HG03025 (cell line): Measurements from ENCODE around the gene RNF167.

Source experiments
- ATAC-seq: cut with Tn5 transposase; IDR thresholded peaks from one replicate; pipeline ENCODE4 v1.9.1; 2021; ENCODE audit warnings: mild to moderate bottlenecking, moderate library complexity; ENCODE audit not compliant: unreplicated experiment, low FRiP score

RNF167 gene

GRCh38 chr17:4950075-4950745, 10.1 kb downstream of the RNF167 start:
- peak; percentile 10 for ATAC-seq

GRCh38 chr17:4950746-4951204, 10.7 kb downstream of the RNF167 start, which contains the start of gene ENO3:
Gene ENO3, plus strand, starts transcription at chr17:4951119. Its CDS starts 711 bp downstream, at chr17:4951830.
- ATAC-seq, result no peak

GRCh38 chr17:4951486-4951885, 11.4 kb downstream of the RNF167 start:
- ATAC-seq, result no peak

GRCh38 chr17:4953451-4953961, 13.4 kb downstream of the RNF167 start:
- no peak for ATAC-seq

- no peak for ATAC-seq
Observed at GRCh38 chr17:4955091-4955490, 15.0 kb downstream of the RNF167 start.

GRCh38 chr17:4956493-4957061, 16.5 kb downstream of the RNF167 start:
- no peak for ATAC-seq

- no peak for ATAC-seq
Observed at GRCh38 chr17:4958102-4958501, 18.0 kb downstream of the RNF167 start.

GRCh38 chr17:4959261-4959965, 19.3 kb downstream of the RNF167 start:
- ATAC-seq, result no peak

- no peak for ATAC-seq
Observed at GRCh38 chr17:4960279-4960922, 20.3 kb downstream of the RNF167 start.

GRCh38 chr17:4965311-4965986, 25.4 kb downstream of the RNF167 start:
- no peak for ATAC-seq

GRCh38 chr17:4966844-4967538, 26.9 kb downstream of the RNF167 start:
- peak; percentile 71 for ATAC-seq

GRCh38 chr17:4967539-4968485, 27.7 kb downstream of the RNF167 start, which contains the start of gene SPAG7:
Gene SPAG7, minus strand, starts transcription at chr17:4967817. Its CDS starts 13 bp downstream, at chr17:4967804.
- peak; percentile 43 for ATAC-seq

- no peak for ATAC-seq
Observed at GRCh38 chr17:4968486-4969046, 28.5 kb downstream of the RNF167 start.

- ATAC-seq, result no peak
Observed at GRCh38 chr17:4969047-4969550, 29.0 kb downstream of the RNF167 start.

GRCh38 chr17:4969551-4970173, 29.6 kb downstream of the RNF167 start:
- ATAC-seq, result no peak

- ATAC-seq, result no peak
Observed at GRCh38 chr17:4970273-4970672, 30.2 kb downstream of the RNF167 start.

GRCh38 chr17:4971826-4972225, 31.8 kb downstream of the RNF167 start:
- no peak for ATAC-seq

- no peak for ATAC-seq
Observed at GRCh38 chr17:4972322-4972721, 32.3 kb downstream of the RNF167 start.
